Measurements from ENCODE around the gene PDE11A.

- TF ChIP-seq, protein P1, sequence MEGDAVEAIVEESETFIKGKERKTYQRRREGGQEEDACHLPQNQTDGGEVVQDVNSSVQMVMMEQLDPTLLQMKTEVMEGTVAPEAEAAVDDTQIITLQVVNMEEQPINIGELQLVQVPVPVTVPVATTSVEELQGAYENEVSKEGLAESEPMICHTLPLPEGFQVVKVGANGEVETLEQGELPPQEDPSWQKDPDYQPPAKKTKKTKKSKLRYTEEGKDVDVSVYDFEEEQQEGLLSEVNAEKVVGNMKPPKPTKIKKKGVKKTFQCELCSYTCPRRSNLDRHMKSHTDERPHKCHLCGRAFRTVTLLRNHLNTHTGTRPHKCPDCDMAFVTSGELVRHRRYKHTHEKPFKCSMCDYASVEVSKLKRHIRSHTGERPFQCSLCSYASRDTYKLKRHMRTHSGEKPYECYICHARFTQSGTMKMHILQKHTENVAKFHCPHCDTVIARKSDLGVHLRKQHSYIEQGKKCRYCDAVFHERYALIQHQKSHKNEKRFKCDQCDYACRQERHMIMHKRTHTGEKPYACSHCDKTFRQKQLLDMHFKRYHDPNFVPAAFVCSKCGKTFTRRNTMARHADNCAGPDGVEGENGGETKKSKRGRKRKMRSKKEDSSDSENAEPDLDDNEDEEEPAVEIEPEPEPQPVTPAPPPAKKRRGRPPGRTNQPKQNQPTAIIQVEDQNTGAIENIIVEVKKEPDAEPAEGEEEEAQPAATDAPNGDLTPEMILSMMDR (IDR thresholded peaks at IDR 0.05) = no peak
- no peak for TF ChIP-seq POLR2A (IDR thresholded peaks at IDR 0.05)
Observed at GRCh38 chr2:177902395-177903163, 170.0 kb downstream of the PDE11A start.

Data from adrenal gland (tissue), 5 donors.